ENCODE measurements around the gene TYMP.
"Not testable (repeated sequence)": the region's sequence is repeated elsewhere in the genome, so short reads cannot be mapped to it uniquely, and the experiment has no call there.

The TYMP gene

GRCh38 chr22:50523806-50524675, 5.8 kb downstream of the TYMP start:
- no peak for DNase-seq

GRCh38 chr22:50523458-50523805, 6.4 kb downstream of the TYMP start:
- no peak for DNase-seq

GRCh38 chr22:50522806-50523438, 6.9 kb downstream of the TYMP start:
- no peak for DNase-seq

- DNase-seq, result no peak
These were observed 7.5 kb downstream of the TYMP start for GRCh38 chr22:50522208-50522805.

GRCh38 chr22:50521710-50522109, 8.1 kb downstream of the TYMP start:
- DNase-seq, result no peak

GRCh38 chr22:50520826-50521453, 8.9 kb downstream of the TYMP start:
- DNase-seq, result no peak

GRCh38 chr22:50520184-50520583, 9.6 kb downstream of the TYMP start:
- not testable (repeated sequence) for DNase-seq

GRCh38 chr22:50519151-50519550, 10.7 kb downstream of the TYMP start:
- DNase-seq, result no peak

GRCh38 chr22:50518606-50519005, 11.2 kb downstream of the TYMP start:
- DNase-seq, result no peak

- no peak for DNase-seq
These were observed 12.1 kb downstream of the TYMP start for GRCh38 chr22:50517495-50518260.

GRCh38 chr22:50516891-50517290, 12.9 kb downstream of the TYMP start:
- DNase-seq, result no peak

GRCh38 chr22:50516068-50516467, 13.7 kb downstream of the TYMP start:
- no peak for DNase-seq

GRCh38 chr22:50513175-50513574, 16.6 kb downstream of the TYMP start:
- DNase-seq, result no peak

GRCh38 chr22:50508897-50509296, 20.9 kb downstream of the TYMP start:
- no peak for DNase-seq

- peak; percentile 96 for DNase-seq
These were observed 21.6 kb downstream of the TYMP start, which contains the start of gene NCAPH2 for GRCh38 chr22:50507991-50508884. Gene NCAPH2 (plus strand): TSS chr22:50508224. CDS start chr22:50508338, 114 bp downstream.

GRCh38 chr22:50507421-50507990, 22.3 kb downstream of the TYMP start, which contains the start of gene LMF2:
Gene LMF2 (minus strand): TSS chr22:50507702. CDS start chr22:50507675, 27 bp downstream.
- no peak for DNase-seq

- no peak for DNase-seq
These were observed 23.0 kb downstream of the TYMP start for GRCh38 chr22:50506611-50507420.

GRCh38 chr22:50505776-50506610, 23.8 kb downstream of the TYMP start:
- no peak for DNase-seq

GRCh38 chr22:50505276-50505775, 24.5 kb downstream of the TYMP start:
- no peak for DNase-seq
